Osteoblast (primary cell): ENCODE results near the gene BMP2K. TPM values are rescaled to one million over a fixed set of nuclear protein-coding genes. Genes with fewer than 3 reads are reported as not detected.

Source experiments
- DNase-seq: peaks from one replicate; pipeline ENCODE4 v3.0.0; 2011; ENCODE audit warnings: low spot score, mixed read lengths; ENCODE audit not compliant: insufficient read length; ENCODE audit errors: missing footprints
- H2AFZ ChIP-seq: 2 replicates; pipeline ENCODE4 v1.6.0; 2011; ENCODE audit warnings: mild to moderate bottlenecking, low read length
- H3K27ac ChIP-seq: 2 replicates; pipeline ENCODE4 v1.5.1; 2011; ENCODE audit warnings: mild to moderate bottlenecking, low read depth, low read length, moderate library complexity
- H3K27me3 ChIP-seq: 2 replicates; pipeline ENCODE4 v1.6.0; 2012; ENCODE audit warnings: mild to moderate bottlenecking, control low read depth, inconsistent platforms, low read length, moderate library complexity; ENCODE audit not compliant: insufficient read depth
- H3K36me3 ChIP-seq: 2 replicates; pipeline ENCODE4 v1.5.1; 2011; ENCODE audit warnings: mild to moderate bottlenecking, low read length, control low read depth, moderate library complexity; ENCODE audit not compliant: insufficient read depth
- H3K4me1 ChIP-seq: 2 replicates; pipeline ENCODE4 v1.5.1; 2011; ENCODE audit warnings: mild to moderate bottlenecking, low read length, control low read depth, moderate library complexity; ENCODE audit not compliant: insufficient read depth
- H3K4me2 ChIP-seq: 2 replicates; pipeline ENCODE4 v1.6.0; 2011; ENCODE audit warnings: mild to moderate bottlenecking, low read length; ENCODE audit not compliant: insufficient read depth
- H3K4me3 ChIP-seq: fragments of 200-600 bp; sonication (generic); 3 replicates; pipeline ENCODE4 v1.5.1; 2012; ENCODE audit warnings: mild to moderate bottlenecking, low read length, inconsistent platforms; ENCODE audit not compliant: insufficient read depth
- H3K79me2 ChIP-seq: 2 replicates; pipeline ENCODE4 v1.6.0; 2012; ENCODE audit warnings: mild to moderate bottlenecking, low read length, control low read depth, inconsistent platforms; ENCODE audit not compliant: insufficient read depth
- H3K9me3 ChIP-seq: 2 replicates; pipeline ENCODE4 v1.5.1; 2011; ENCODE audit warnings: low read depth, low read length, control low read depth
- H4K20me1 ChIP-seq: 2 replicates; pipeline ENCODE4 v1.6.0; 2012; ENCODE audit warnings: mild to moderate bottlenecking, low read length, control low read depth; ENCODE audit not compliant: insufficient read depth
- total RNA-seq: library from RNA; depleted of rRNA; stranded (reverse); fragments of >200 nt; gene quantifications from 2 replicates; pipeline ENCODE4 v1.2.3, GENCODE V29; 2012
- TF ChIP-seq, protein P1 (sequence below): IDR thresholded peaks from 2 replicates; pipeline ENCODE4 v1.5.1; 2011; ENCODE audit warnings: mild to moderate bottlenecking, low read depth, low read length, moderate library complexity; ENCODE audit errors: extremely low read depth

Gene BMP2K
- total RNA-seq, 1 donor = 61.2 TPM

DNA sequence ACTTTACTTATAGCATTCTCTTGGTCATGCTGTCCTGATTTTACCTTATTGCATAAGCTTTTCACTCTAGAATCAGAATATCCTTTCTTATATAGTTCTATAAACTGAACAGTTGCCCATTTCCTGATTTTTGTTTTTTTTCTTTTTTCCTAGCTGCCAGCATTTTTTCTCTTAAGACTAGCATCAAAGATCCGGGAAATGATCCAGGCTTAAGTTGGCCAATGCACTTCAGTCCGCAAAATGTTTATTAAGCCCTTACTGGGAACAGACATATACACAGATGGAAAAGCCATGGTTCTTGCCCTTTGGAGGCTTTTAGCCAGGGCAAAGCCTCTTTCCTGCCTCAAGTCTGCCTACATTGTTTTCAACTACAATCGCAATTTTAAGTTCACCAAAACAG lies 10.1 kb upstream of the BMP2K start:
- Histone ChIP-seq H3K4me1 (peaks cover 12% of the 10 kb centered on the region), H3K36me3 (no peaks in the 10 kb centered on the region), H3K27ac (no peak overlapping the region), H4K20me1 (no peaks in the 10 kb centered on the region), H3K4me3 (no peak overlapping the region), H3K27me3 (no peaks in the 10 kb centered on the region), H3K4me2 (no peak overlapping the region), H3K9me3 (no peaks in the 10 kb centered on the region), H3K79me2 (no peaks in the 10 kb centered on the region), H2AFZ (peak overlapping the region; percentile 51)
- TF ChIP-seq, protein P1, sequence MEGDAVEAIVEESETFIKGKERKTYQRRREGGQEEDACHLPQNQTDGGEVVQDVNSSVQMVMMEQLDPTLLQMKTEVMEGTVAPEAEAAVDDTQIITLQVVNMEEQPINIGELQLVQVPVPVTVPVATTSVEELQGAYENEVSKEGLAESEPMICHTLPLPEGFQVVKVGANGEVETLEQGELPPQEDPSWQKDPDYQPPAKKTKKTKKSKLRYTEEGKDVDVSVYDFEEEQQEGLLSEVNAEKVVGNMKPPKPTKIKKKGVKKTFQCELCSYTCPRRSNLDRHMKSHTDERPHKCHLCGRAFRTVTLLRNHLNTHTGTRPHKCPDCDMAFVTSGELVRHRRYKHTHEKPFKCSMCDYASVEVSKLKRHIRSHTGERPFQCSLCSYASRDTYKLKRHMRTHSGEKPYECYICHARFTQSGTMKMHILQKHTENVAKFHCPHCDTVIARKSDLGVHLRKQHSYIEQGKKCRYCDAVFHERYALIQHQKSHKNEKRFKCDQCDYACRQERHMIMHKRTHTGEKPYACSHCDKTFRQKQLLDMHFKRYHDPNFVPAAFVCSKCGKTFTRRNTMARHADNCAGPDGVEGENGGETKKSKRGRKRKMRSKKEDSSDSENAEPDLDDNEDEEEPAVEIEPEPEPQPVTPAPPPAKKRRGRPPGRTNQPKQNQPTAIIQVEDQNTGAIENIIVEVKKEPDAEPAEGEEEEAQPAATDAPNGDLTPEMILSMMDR = no peak
- peak; percentile 11 for DNase-seq

DNA sequence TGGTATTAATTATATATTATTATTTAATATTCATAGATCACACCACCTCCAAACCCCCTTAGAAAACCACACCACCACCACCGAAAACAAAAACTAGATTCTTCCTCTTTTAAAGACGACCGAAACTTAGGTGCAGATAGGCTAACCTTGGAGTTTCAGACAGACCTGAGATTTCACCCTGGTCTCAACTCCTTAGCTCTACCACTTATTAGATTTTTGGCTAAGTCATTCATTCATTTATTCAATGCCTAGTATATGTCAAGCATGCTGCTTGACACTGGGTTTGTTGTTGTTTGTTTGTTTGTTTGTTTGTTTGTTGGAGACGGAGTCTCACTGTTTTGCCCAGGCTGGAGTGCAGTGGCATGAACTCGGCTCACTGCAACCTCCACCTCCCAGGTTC lies 9.5 kb upstream of the BMP2K start:
- H4K20me1 ChIP-seq = no peaks in the 10 kb centered on the region
- TF ChIP-seq, protein P1 = no peak

DNA sequence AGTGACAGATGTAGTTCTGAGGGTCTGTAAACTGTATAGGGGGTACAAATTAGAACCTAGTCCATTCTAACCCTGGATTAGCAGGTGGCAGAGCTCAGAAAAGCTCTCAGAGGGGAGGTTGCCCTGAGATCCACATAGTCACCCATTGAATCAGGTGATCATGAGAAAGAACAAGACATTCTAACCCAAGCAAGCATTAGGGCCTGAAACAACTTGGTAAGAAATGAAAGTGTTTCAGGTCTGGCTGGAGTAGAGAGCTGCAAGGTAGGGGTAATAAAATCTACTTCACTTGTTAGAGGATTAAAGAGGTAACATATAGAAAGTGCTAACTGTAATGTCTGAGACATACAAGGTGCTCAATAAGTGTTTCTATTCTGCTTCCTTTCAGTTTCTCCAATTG lies 8.8 kb upstream of the BMP2K start:
- Histone ChIP-seq H4K20me1 (no peaks in the 10 kb centered on the region), H3K27me3 (no peaks in the 10 kb centered on the region), H3K4me3 (no peak overlapping the region), H3K9me3 (no peaks in the 10 kb centered on the region), H2AFZ (no peak overlapping the region), H3K27ac (no peak overlapping the region), H3K4me1 (peaks cover 12% of the 10 kb centered on the region), H3K79me2 (no peaks in the 10 kb centered on the region), H3K36me3 (no peaks in the 10 kb centered on the region), H3K4me2 (no peak overlapping the region)
- TF ChIP-seq, protein P1 = no peak
- no peak for DNase-seq

More for the DNA sequence above, 9.5 kb upstream of the BMP2K start:
- H3K4me1 ChIP-seq = peaks cover 12% of the 10 kb centered on the region
- no peaks in the 10 kb centered on the region for H3K27me3 ChIP-seq
- H3K36me3 ChIP-seq = no peaks in the 10 kb centered on the region
- H3K9me3 ChIP-seq = no peaks in the 10 kb centered on the region
- H3K79me2 ChIP-seq = no peaks in the 10 kb centered on the region
- H2AFZ ChIP-seq = no peak overlapping the region
- no peak overlapping the region for H3K4me3 ChIP-seq
- H3K27ac ChIP-seq = no peak overlapping the region
- no peak for DNase-seq
- H3K4me2 ChIP-seq = no peak overlapping the region

DNA sequence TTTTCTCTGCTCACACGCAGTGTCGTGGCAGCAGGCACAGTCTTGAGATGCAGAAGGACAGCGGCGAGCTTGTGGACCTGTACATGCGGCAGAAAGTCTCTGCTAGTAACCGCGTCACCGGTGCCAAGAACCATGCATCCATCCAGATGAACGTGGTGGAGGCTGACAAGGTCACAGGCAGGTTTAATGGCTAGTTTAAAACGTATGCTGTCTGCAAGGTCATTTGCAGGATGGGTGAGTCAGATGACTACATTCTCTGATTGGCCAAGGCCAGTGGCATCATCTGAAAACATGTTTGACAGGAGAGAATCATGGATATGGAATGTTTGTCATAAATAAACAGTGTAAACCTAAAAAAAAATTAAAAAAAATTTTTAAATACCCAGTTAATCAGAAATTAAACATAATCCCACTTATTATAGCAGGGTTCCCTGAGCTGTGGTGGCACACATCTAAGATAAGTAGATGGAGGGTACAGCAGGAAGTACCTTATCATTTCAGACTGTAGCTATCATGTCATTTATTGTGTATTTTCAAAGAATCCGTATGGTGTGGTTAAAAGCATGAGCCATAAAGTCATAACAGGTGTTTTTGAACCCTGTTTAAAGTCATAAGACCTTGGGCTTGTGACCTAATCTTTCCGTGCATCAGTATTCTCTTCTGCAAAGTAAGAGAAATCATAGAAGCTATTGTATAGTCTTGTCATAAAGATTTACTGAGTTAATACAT lies 7.5 kb upstream of the BMP2K start:
- no peaks in the 10 kb centered on the region for H4K20me1 ChIP-seq
- H3K4me1 ChIP-seq = peaks cover 12% of the 10 kb centered on the region
- no peaks in the 10 kb centered on the region for H3K79me2 ChIP-seq
- H3K4me2 ChIP-seq = no peak overlapping the region
- no peaks in the 10 kb centered on the region for H3K36me3 ChIP-seq
- TF ChIP-seq, protein P1 = no peak
- H3K27ac ChIP-seq = no peak overlapping the region
- DNase-seq = peak; percentile 38
- H3K9me3 ChIP-seq = no peaks in the 10 kb centered on the region
- H3K4me3 ChIP-seq = no peak overlapping the region
- no peak overlapping the region for H2AFZ ChIP-seq
- no peaks in the 10 kb centered on the region for H3K27me3 ChIP-seq
